Parietal lobe (tissue), 2 donors: Measurements from ENCODE around the gene TOMT. TPM values are rescaled to one million over a fixed set of nuclear protein-coding genes. Genes with fewer than 3 reads are reported as not detected.

Source experiments
- small RNA-seq: library from RNA; depleted of rRNA; stranded (forward); fragments of <200 nt; gene quantifications from one replicate; pipeline ENCODE3, GENCODE V24; 2014; ENCODE audit warnings: low replicate concordance
- total RNA-seq: library from RNA; depleted of rRNA; stranded (reverse); fragments of >200 nt; gene quantifications from one replicate; pipeline ENCODE4 v1.2.3, GENCODE V29; 2014

Gene TOMT, protein sequence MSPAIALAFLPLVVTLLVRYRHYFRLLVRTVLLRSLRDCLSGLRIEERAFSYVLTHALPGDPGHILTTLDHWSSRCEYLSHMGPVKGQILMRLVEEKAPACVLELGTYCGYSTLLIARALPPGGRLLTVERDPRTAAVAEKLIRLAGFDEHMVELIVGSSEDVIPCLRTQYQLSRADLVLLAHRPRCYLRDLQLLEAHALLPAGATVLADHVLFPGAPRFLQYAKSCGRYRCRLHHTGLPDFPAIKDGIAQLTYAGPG
- total RNA-seq = not detected

GRCh38 chr11:72105888-72106287 is at the start of gene TOMT:
TSS of gene TOMT (plus strand) at chr11:72105924. CDS start at chr11:72105952, 28 bp downstream.

DNA sequence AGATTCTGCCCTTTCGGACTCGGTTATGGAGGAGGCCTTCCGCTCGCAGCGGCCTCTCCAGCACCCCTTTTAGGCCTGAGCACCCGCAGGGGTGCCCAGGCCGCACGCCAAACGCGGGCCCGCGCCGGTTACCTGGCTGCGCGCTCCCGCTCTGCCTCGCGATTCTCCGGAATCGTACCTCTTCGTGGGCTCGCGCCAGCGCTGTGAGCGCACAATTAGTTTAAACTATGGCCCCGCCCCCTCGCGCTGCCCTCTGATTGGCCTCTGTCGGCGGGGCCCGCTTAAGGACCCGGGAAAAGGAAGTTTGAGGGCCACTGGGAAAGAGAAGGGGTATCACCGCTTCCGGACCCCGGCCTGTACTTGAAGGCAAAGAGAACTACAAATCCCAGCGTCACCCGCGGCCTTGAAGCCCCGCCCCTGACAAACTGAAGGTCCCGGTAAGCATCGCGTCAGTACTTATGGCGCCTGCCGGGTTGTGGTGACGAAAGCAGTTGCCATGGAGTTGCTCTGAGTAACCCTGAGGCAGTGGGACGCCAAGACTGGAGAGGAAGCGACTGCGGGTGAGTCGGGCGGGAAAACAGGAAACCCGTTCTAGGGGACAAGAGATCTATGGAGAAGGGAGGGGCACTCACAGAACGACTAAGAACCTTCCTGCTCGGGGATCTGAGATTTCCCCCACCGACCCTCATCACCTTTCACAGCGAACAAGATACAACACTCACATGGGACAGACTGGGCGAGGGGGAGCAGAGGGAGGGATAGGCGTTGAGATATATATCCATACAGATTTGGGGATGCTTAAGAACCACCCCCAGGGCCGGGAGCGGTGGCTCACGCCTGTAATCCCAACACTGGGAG is 25.2 kb upstream of the TOMT start, which contains the start of the genes LRRC51 and NUMA1:
Gene LRRC51 (plus strand): TSS at position 525 of the 858 bp plus-strand sequence. CDS start 8,234 bp downstream, outside the sequence.
Gene NUMA1 (minus strand): TSS at position 217 of the 858 bp plus-strand sequence. CDS start 44,599 bp downstream, outside the sequence.

DNA sequence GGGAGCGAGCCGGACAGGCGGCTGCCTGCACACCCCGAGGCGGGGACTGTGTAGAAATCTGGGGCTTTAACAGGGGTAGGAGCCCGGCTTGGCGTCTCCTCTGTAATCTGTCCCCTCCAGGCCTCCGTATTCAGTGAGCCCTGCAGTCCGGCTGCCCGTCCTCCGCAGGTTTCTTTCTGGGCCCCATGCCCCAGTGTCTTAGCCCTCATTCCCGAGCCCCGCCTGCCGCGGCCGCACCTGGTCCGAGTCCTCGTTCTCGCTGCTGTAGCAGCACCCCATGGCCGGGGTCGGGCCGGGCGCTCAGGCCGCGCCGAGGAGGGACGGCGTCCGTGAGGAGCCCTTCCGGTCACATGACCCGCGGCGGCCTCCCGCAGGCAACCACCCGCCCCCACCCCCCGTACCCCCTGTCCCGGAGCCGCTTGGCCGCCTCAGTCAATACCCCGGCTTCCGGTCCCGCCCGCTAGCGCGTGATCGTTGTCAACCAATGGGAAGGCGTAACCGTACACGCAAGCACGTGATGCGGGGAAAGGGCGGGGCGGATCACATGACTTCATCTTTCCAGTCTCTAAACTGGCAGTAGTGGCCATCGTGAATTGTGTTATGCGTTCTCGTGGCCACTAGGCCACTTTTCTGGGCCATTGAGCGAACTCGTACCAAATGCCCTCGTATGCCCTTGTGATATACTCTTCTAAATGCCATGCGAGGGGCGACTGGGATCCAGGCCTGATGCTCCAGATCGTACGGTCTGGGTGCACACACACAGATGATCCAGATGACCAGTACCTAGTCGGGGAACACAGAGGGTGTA is 2.6 kb upstream of the TOMT start, which contains the start of gene LAMTOR1:
Gene LAMTOR1 (minus strand): TSS at position 352 of the 808 bp plus-strand sequence. CDS start 73 bp downstream, at position 279.

DNA sequence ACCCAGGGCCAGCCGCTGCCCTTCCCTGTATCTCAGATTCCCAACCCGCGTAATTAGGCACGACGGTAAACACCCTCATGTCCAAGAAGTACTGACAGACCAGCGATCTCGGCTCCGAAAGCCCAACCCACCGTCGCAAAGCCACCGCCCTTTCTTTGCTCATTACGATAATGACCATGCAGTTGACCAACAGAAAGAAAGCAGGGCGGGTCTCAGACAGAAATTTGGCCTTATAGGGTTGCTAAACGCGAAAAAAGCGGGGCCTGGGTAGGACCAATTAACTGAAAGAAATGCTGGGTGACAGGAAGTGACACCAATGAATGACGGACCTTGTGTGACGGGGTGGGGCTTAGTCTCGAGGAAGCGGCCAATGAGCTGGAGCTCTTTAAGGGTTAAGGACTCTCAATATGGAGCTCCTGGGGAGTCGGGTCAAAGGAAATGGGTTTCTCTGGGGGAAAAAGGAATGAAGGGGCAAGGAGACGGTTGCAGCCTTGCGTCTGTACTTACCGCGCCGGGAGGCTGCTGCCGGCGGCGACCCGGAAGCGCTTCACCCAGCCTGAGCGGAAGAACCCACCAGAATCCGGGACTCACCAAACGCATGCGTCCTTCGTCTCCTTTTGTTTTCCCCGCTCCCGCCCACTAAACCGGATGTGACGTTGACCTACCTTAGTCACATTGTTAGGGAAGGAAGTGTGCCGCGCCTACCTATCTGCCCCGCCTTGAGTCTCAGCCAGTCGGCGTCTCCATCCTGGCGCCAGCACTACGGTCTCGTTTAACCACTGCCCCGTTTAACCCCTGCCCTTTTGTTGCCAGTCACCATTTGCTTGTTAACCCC is 6.6 kb downstream of the TOMT start, which contains the start of gene ANAPC15:
Gene ANAPC15 (minus strand): TSS at position 553 of the 835 bp plus-strand sequence. CDS start 1,419 bp downstream, outside the sequence.

DNA sequence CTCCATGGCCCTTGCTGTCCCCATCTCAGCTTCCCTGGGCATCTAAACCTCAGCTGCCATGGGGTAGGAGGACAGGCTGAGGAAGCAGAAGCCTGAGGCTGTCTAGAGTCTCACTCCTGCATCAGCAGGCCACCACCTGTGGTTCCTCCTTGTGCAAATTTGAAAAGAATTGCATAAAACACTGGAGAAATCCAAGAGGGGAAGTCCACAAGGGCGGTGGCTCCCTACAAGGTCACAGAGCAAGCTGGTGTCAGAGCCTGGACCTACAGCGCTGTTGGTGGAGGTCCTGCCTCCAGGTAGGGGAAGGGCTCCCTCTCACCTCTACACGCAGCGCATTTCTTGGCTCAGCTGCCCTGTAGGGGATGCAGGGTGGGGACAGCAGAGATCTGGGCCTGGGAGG is 29.7 kb downstream of the TOMT start, which contains the start of gene FOLR3:
Gene FOLR3 (plus strand): TSS at position 253 of the 400 bp plus-strand sequence. CDS start 228 bp downstream, outside the sequence.

Small RNAs within 50 kb of the gene (small RNA-seq; reads per million reads assigned to genes)
- gene MIR3165 = not detected

Other genes starting within 250 kb of the TOMT start
- not detected for gene DEFB131B, start 227.5 kb upstream of the TOMT start, total RNA-seq
- gene XNDC1N, start 177.3 kb upstream of the TOMT start, total RNA-seq = 18.8 TPM
- gene RNF121, start 176.9 kb upstream of the TOMT start, total RNA-seq = 31.0 TPM
- 7.8 TPM for gene IL18BP, start 107.0 kb upstream of the TOMT start, total RNA-seq
- gene NUMA1, start 25.4 kb upstream of the TOMT start, total RNA-seq = 284 TPM
- 8.8 TPM for gene LRRC51, start 25.1 kb upstream of the TOMT start, total RNA-seq
- gene LAMTOR1, start 2.6 kb upstream of the TOMT start, total RNA-seq = 50.1 TPM
- gene ANAPC15, start 6.8 kb downstream of the TOMT start, total RNA-seq = 16.3 TPM
- not detected for gene FOLR3, start 29.8 kb downstream of the TOMT start, total RNA-seq
- gene FOLR1, start 86.2 kb downstream of the TOMT start, total RNA-seq = not detected
- gene FOLR2, start 110.9 kb downstream of the TOMT start, total RNA-seq = 4.1 TPM
- gene INPPL1, start 118.8 kb downstream of the TOMT start, total RNA-seq = 18.8 TPM
- gene PHOX2A, start 138.3 kb downstream of the TOMT start, total RNA-seq = not detected